HEK293 (cell line): ENCODE data around the gene UBE2F.

Experiments used
- CTCF ChIA-PET: fragments of 350-600 bp; formaldehyde crosslinking; extraction: SDS; loops from one replicate; lab custom pipeline; 2021; ENCODE audit warnings: antibody characterized with exemption; lab: Yijun Ruan, JAX
- POLR2A ChIA-PET: fragments of 300-600 bp; formaldehyde crosslinking; extraction: SDS; loops from one replicate; lab custom pipeline; 2020; ENCODE audit warnings: antibody characterized with exemption, inconsistent platforms; lab: Yijun Ruan, JAX
- H3K27ac ChIP-seq: fragments of 200-500 bp; sonication (Bioruptor generic); 2 replicates; pipeline ENCODE4 v1.5.1; 2014; ENCODE audit warnings: low read depth, low read length, control low read depth, inconsistent platforms; ENCODE audit errors: extremely low read depth
- H3K36me3 ChIP-seq, 2 experiments: fragments of 200-500 bp in 1 of 2; sonication (Bioruptor generic) in 1 of 2; 1 replicate in 1 of 2; 2 replicates in 1 of 2; pipeline ENCODE4 v1.5.1; 2014 to 2017; ENCODE audit warnings: inconsistent platforms in 2 of 2, low read length in 2 of 2; ENCODE audit not compliant: control insufficient read depth in 2 of 2, insufficient read depth in 1 of 2
- H3K4me1 ChIP-seq: fragments of 200-500 bp; sonication (Bioruptor generic); 2 replicates; pipeline ENCODE4 v1.5.1; 2014; ENCODE audit warnings: mild to moderate bottlenecking, low read length, inconsistent platforms; ENCODE audit not compliant: control insufficient read depth, insufficient read depth
- H3K4me3 ChIP-seq: 2 replicates; pipeline ENCODE4 v1.5.1; 2011; ENCODE audit warnings: low read depth, mild to moderate bottlenecking, control low read depth, low read length, moderate library complexity
- H3K9me3 ChIP-seq: fragments of 200-500 bp; sonication (Bioruptor generic); 2 replicates; pipeline ENCODE4 v1.5.1; 2014; ENCODE audit warnings: low read depth, low read length, inconsistent platforms; ENCODE audit not compliant: control insufficient read depth, insufficient read depth
- BCL6B ChIP-seq: fragments of 450-650 bp; formaldehyde crosslinking; IDR thresholded peaks from 2 replicates; pipeline ENCODE4 v1.5.1; 2017; ENCODE audit warnings: missing biosample characterization, missing genetic modification characterization
- GLI4 ChIP-seq: fragments of 450-650 bp; formaldehyde crosslinking; IDR thresholded peaks from 2 replicates; pipeline ENCODE4 v1.5.1; 2016; ENCODE audit warnings: missing biosample characterization, missing genetic modification characterization
- HOXD13 ChIP-seq: sonication (generic); formaldehyde crosslinking; IDR thresholded peaks from 2 replicates; pipeline ENCODE4 v1.8.0; 2022; ENCODE audit warnings: missing genetic modification reagents, borderline replicate concordance
- KLF9 ChIP-seq: fragments of 450-650 bp; formaldehyde crosslinking; IDR thresholded peaks from 2 replicates; pipeline ENCODE4 v1.5.1; 2016; ENCODE audit warnings: missing biosample characterization, missing genetic modification characterization, low read depth
- OSR2 ChIP-seq: fragments of 450-650 bp; formaldehyde crosslinking; IDR thresholded peaks from 2 replicates; pipeline ENCODE4 v1.5.1; 2016; ENCODE audit warnings: missing biosample characterization, missing genetic modification characterization
- PATZ1 ChIP-seq: fragments of 450-650 bp; formaldehyde crosslinking; IDR thresholded peaks from 2 replicates; pipeline ENCODE4 v1.5.1; 2016; ENCODE audit warnings: missing biosample characterization, missing genetic modification characterization
- PRDM4 ChIP-seq: fragments of 450-650 bp; formaldehyde crosslinking; IDR thresholded peaks from 2 replicates; pipeline ENCODE4 v1.5.1; 2017; ENCODE audit warnings: missing biosample characterization, missing genetic modification characterization
- ZEB2 ChIP-seq: fragments of 450-650 bp; formaldehyde crosslinking; IDR thresholded peaks from 2 replicates; pipeline ENCODE4 v1.5.1; 2016; ENCODE audit warnings: missing biosample characterization, missing genetic modification characterization
- ZFHX2 ChIP-seq: fragments of 450-650 bp; formaldehyde crosslinking; conservative IDR thresholded peaks from 2 replicates; pipeline ENCODE4 v1.5.1; 2016; ENCODE audit warnings: missing biosample characterization, missing genetic modification characterization
- ZFP37 ChIP-seq: fragments of 450-650 bp; formaldehyde crosslinking; IDR thresholded peaks from 2 replicates; pipeline ENCODE4 v1.5.1; 2016; ENCODE audit warnings: missing biosample characterization, missing genetic modification characterization
- ZNF114 ChIP-seq: fragments of 450-650 bp; formaldehyde crosslinking; IDR thresholded peaks from 2 replicates; pipeline ENCODE4 v1.5.0; 2017; ENCODE audit warnings: missing biosample characterization, missing genetic modification characterization
- ZNF174 ChIP-seq: fragments of 450-650 bp; formaldehyde crosslinking; IDR thresholded peaks from 2 replicates; pipeline ENCODE4 v1.5.0; 2017; ENCODE audit warnings: missing biosample characterization, mild to moderate bottlenecking, missing genetic modification characterization
- ZNF19 ChIP-seq: fragments of 450-650 bp; formaldehyde crosslinking; IDR thresholded peaks from 2 replicates; pipeline ENCODE4; 2016; ENCODE audit warnings: missing biosample characterization, missing genetic modification characterization, low read depth
- ZNF266 ChIP-seq: fragments of 450-650 bp; formaldehyde crosslinking; IDR thresholded peaks from 2 replicates; pipeline ENCODE4 v1.5.1; 2016; ENCODE audit warnings: missing biosample characterization, missing genetic modification characterization, low read depth
- ZNF341 ChIP-seq: fragments of 450-650 bp; formaldehyde crosslinking; IDR thresholded peaks from 2 replicates; pipeline ENCODE4; 2016; ENCODE audit warnings: low read depth, missing biosample characterization, missing genetic modification characterization
- ZNF350 ChIP-seq: fragments of 450-650 bp; formaldehyde crosslinking; IDR thresholded peaks from 2 replicates; pipeline ENCODE4 v1.5.0; 2017; ENCODE audit warnings: missing biosample characterization, mild to moderate bottlenecking, missing genetic modification characterization
- ZNF394 ChIP-seq: fragments of 450-650 bp; formaldehyde crosslinking; IDR thresholded peaks from 2 replicates; pipeline ENCODE4 v1.5.1; 2016; ENCODE audit warnings: missing biosample characterization, missing genetic modification characterization, mild to moderate bottlenecking, moderate library complexity, borderline replicate concordance
- ZNF530 ChIP-seq: fragments of 450-650 bp; formaldehyde crosslinking; IDR thresholded peaks from 2 replicates; pipeline ENCODE4 v1.5.1; 2016; ENCODE audit warnings: low read depth, missing biosample characterization, missing genetic modification characterization
- ZNF580 ChIP-seq: fragments of 450-650 bp; formaldehyde crosslinking; IDR thresholded peaks from 2 replicates; pipeline ENCODE4 v1.5.1; 2016; ENCODE audit warnings: missing biosample characterization, missing genetic modification characterization
- ZNF677 ChIP-seq: fragments of 450-650 bp; IDR thresholded peaks from 2 replicates; pipeline ENCODE4 v1.5.0; 2018; ENCODE audit warnings: missing biosample characterization, mild to moderate bottlenecking, missing genetic modification characterization, moderate library complexity
- ZSCAN16 ChIP-seq: fragments of 450-650 bp; formaldehyde crosslinking; IDR thresholded peaks from 2 replicates; pipeline ENCODE4 v1.5.1; 2016; ENCODE audit warnings: missing biosample characterization, missing genetic modification characterization

The UBE2F gene

GRCh38 chr2:238023608-238024007 is 56.8 kb downstream of the UBE2F start:
- no peaks in the 10 kb centered on the region for H3K4me1 ChIP-seq
- H3K27ac ChIP-seq: no peak overlapping the region
- no peak for TF ChIP-seq PRDM4 (tag by site-specific recombination)
- no peak for TF ChIP-seq HOXD13 (CRISPR knock-in tag)
- TF ChIP-seq PATZ1 (tag by site-specific recombination): no peak
- no peak for TF ChIP-seq ZNF677 (tag by site-specific recombination)
- TF ChIP-seq ZFP37 (tag by site-specific recombination): no peak
- TF ChIP-seq ZNF530 (tag by site-specific recombination): no peak
- TF ChIP-seq BCL6B (tag by site-specific recombination): no peak
- TF ChIP-seq KLF9: no peak
- TF ChIP-seq ZNF394 (tag by site-specific recombination): no peak
- no peak for TF ChIP-seq ZNF350 (tag by site-specific recombination)
- TF ChIP-seq ZNF114 (tag by site-specific recombination): no peak
- no peak for TF ChIP-seq ZNF341 (tag by site-specific recombination)
- no peak for TF ChIP-seq ZNF174 (tag by site-specific recombination)
- no peak for TF ChIP-seq ZNF19 (tag by site-specific recombination)
- TF ChIP-seq ZNF266 (tag by site-specific recombination): no peak
- TF ChIP-seq OSR2 (tag by site-specific recombination): no peak
- TF ChIP-seq ZNF580 (tag by site-specific recombination): no peak
- no peaks in the 10 kb centered on the region for H3K9me3 ChIP-seq
- POLR2A ChIA-PET: no interaction called here
- no peak overlapping the region for H3K4me3 ChIP-seq
- CTCF ChIA-PET: no interaction called here
- peaks cover 0 to 35% of the 10 kb centered on the region in 2 experiments; a peak in 2 of 3 replicates for H3K36me3 ChIP-seq

GRCh38 chr2:238024986-238025385 is 58.2 kb downstream of the UBE2F start:
- POLR2A ChIA-PET: no interaction called here
- no peaks in the 10 kb centered on the region for H3K9me3 ChIP-seq
- no peak overlapping the region for H3K27ac ChIP-seq
- H3K36me3 ChIP-seq: peaks cover 0 to 39% of the 10 kb centered on the region in 2 experiments; a peak in 1 of 3 replicates
- CTCF ChIA-PET: no interaction called here
- H3K4me3 ChIP-seq: no peak overlapping the region
- H3K4me1 ChIP-seq: no peaks in the 10 kb centered on the region
- no peak for TF ChIP-seq ZSCAN16
- no peak for TF ChIP-seq ZFHX2 (tag by site-specific recombination)
- TF ChIP-seq ZEB2: no peak
- no peak for TF ChIP-seq GLI4 (tag by site-specific recombination)
- no peak for TF ChIP-seq ZNF341 (tag by site-specific recombination)
- no peak for TF ChIP-seq ZNF580 (tag by site-specific recombination)
